ENCODE measurements around the gene MAP3K1.
"Not testable (repeated sequence)": the region's sequence is repeated elsewhere in the genome, so short reads cannot be mapped to it uniquely, and the experiment has no call there.

The MAP3K1 gene

GRCh38 chr5:56814963-56815657 is at the start of gene MAP3K1:
MAP3K1 (plus strand) TSS chr5:56815549; CDS start chr5:56815574, 25 bp downstream.
- Histone ChIP-seq H3K9ac (ENCODE audit: low read depth, low read length) (peak within 1 kb of the TSS; percentile 70; the same call in 1 of the 2 replicates), H3K4me3 (ENCODE audit: low read depth, low read length) (peak within 1 kb of the TSS; percentile 73), H3K27me3 (ENCODE audit: control insufficient read depth, insufficient read depth, low read length) (peaks cover 32% of the 10 kb centered on the region), H3K36me3 (ENCODE audit: control insufficient read depth, insufficient read depth, low read length) (no peaks in the 10 kb centered on the region), H3K9me3 (ENCODE audit: control insufficient read depth, insufficient read depth, low read length) (no peaks in the 10 kb centered on the region), H3K4me1 (ENCODE audit: control insufficient read depth, insufficient read depth, low read length) (peaks cover 24% of the 10 kb centered on the region), H3K27ac (ENCODE audit: low read depth, low read length) (peak within 1 kb of the TSS; percentile 84)

GRCh38 chr5:56766926-56767325 is 48.4 kb upstream of the MAP3K1 start:
- Histone ChIP-seq H3K27me3 (ENCODE audit: control insufficient read depth, insufficient read depth, low read length) (no peaks in the 10 kb centered on the region), H3K4me3 (ENCODE audit: low read depth, low read length) (no peak overlapping the region), H3K9me3 (ENCODE audit: control insufficient read depth, insufficient read depth, low read length) (no peaks in the 10 kb centered on the region), H3K9ac (ENCODE audit: low read depth, low read length) (no peak overlapping the region), H3K4me1 (ENCODE audit: control insufficient read depth, insufficient read depth, low read length) (no peaks in the 10 kb centered on the region), H3K27ac (ENCODE audit: low read depth, low read length) (no peak overlapping the region), H3K36me3 (ENCODE audit: control insufficient read depth, insufficient read depth, low read length) (no peaks in the 10 kb centered on the region)

- Histone ChIP-seq H3K36me3 (ENCODE audit: control insufficient read depth, insufficient read depth, low read length) (no peaks in the 10 kb centered on the region), H3K4me1 (ENCODE audit: control insufficient read depth, insufficient read depth, low read length) (no peaks in the 10 kb centered on the region), H3K9me3 (ENCODE audit: control insufficient read depth, insufficient read depth, low read length) (no peaks in the 10 kb centered on the region), H3K9ac (ENCODE audit: low read depth, low read length) (no peak overlapping the region), H3K27ac (ENCODE audit: low read depth, low read length) (no peak overlapping the region), H3K27me3 (ENCODE audit: control insufficient read depth, insufficient read depth, low read length) (no peaks in the 10 kb centered on the region), H3K4me3 (ENCODE audit: low read depth, low read length) (no peak overlapping the region)
Measured at GRCh38 chr5:56769875-56770604, 45.3 kb upstream of the MAP3K1 start.

GRCh38 chr5:56772767-56773166 is 42.6 kb upstream of the MAP3K1 start:
- Histone ChIP-seq H3K4me1 (ENCODE audit: control insufficient read depth, insufficient read depth, low read length) (no peaks in the 10 kb centered on the region), H3K36me3 (ENCODE audit: control insufficient read depth, insufficient read depth, low read length) (no peaks in the 10 kb centered on the region), H3K27ac (ENCODE audit: low read depth, low read length) (no peak overlapping the region), H3K4me3 (ENCODE audit: low read depth, low read length) (no peak overlapping the region), H3K27me3 (ENCODE audit: control insufficient read depth, insufficient read depth, low read length) (no peaks in the 10 kb centered on the region), H3K9me3 (ENCODE audit: control insufficient read depth, insufficient read depth, low read length) (no peaks in the 10 kb centered on the region), H3K9ac (ENCODE audit: low read depth, low read length) (no peak overlapping the region)

GRCh38 chr5:56774957-56775356 is 40.4 kb upstream of the MAP3K1 start:
- H3K4me3 ChIP-seq (ENCODE audit: low read depth, low read length), result no peak overlapping the region
- no peak overlapping the region for H3K9ac ChIP-seq (ENCODE audit: low read depth, low read length)
- H3K27me3 ChIP-seq (ENCODE audit: control insufficient read depth, insufficient read depth, low read length), result no peaks in the 10 kb centered on the region
- no peak overlapping the region for H3K27ac ChIP-seq (ENCODE audit: low read depth, low read length)
- H3K9me3 ChIP-seq (ENCODE audit: control insufficient read depth, insufficient read depth, low read length), result no peaks in the 10 kb centered on the region
- H3K36me3 ChIP-seq (ENCODE audit: control insufficient read depth, insufficient read depth, low read length), result no peaks in the 10 kb centered on the region
- no peaks in the 10 kb centered on the region for H3K4me1 ChIP-seq (ENCODE audit: control insufficient read depth, insufficient read depth, low read length)

GRCh38 chr5:56776212-56776846 is 39.0 kb upstream of the MAP3K1 start:
- not testable (repeated sequence) for H3K4me1 ChIP-seq (ENCODE audit: control insufficient read depth, insufficient read depth, low read length); H3K9ac ChIP-seq (ENCODE audit: low read depth, low read length); H3K9me3 ChIP-seq (ENCODE audit: control insufficient read depth, insufficient read depth, low read length); H3K27ac ChIP-seq (ENCODE audit: low read depth, low read length); H3K27me3 ChIP-seq (ENCODE audit: control insufficient read depth, insufficient read depth, low read length); H3K36me3 ChIP-seq (ENCODE audit: control insufficient read depth, insufficient read depth, low read length); H3K4me3 ChIP-seq (ENCODE audit: low read depth, low read length)

- Histone ChIP-seq H3K27me3 (ENCODE audit: control insufficient read depth, insufficient read depth, low read length) (no peaks in the 10 kb centered on the region), H3K36me3 (ENCODE audit: control insufficient read depth, insufficient read depth, low read length) (no peaks in the 10 kb centered on the region), H3K4me1 (ENCODE audit: control insufficient read depth, insufficient read depth, low read length) (0 out of 2 replicates have a peak, but pooled peaks cover 3% of the 10 kb centered on the region), H3K9me3 (ENCODE audit: control insufficient read depth, insufficient read depth, low read length) (peaks cover 3% of the 10 kb centered on the region), H3K27ac (ENCODE audit: low read depth, low read length) (no peak overlapping the region), H3K9ac (ENCODE audit: low read depth, low read length) (no peak overlapping the region), H3K4me3 (ENCODE audit: low read depth, low read length) (no peak overlapping the region)
Measured at GRCh38 chr5:56783261-56783660, 32.1 kb upstream of the MAP3K1 start.

- Histone ChIP-seq H3K4me1 (ENCODE audit: control insufficient read depth, insufficient read depth, low read length) (0 out of 2 replicates have a peak, but pooled peaks cover 3% of the 10 kb centered on the region), H3K9ac (ENCODE audit: low read depth, low read length) (no peak overlapping the region), H3K27ac (ENCODE audit: low read depth, low read length) (no peak overlapping the region)
Measured at GRCh38 chr5:56786346-56786745, 29.0 kb upstream of the MAP3K1 start.

GRCh38 chr5:56791396-56791795 is 24.0 kb upstream of the MAP3K1 start:
- no peaks in the 10 kb centered on the region for H3K36me3 ChIP-seq (ENCODE audit: control insufficient read depth, insufficient read depth, low read length)
- no peaks in the 10 kb centered on the region for H3K9me3 ChIP-seq (ENCODE audit: control insufficient read depth, insufficient read depth, low read length)
- no peak overlapping the region for H3K9ac ChIP-seq (ENCODE audit: low read depth, low read length)
- H3K4me1 ChIP-seq (ENCODE audit: control insufficient read depth, insufficient read depth, low read length), result no peaks in the 10 kb centered on the region
- H3K4me3 ChIP-seq (ENCODE audit: low read depth, low read length), result no peak overlapping the region
- no peak overlapping the region for H3K27ac ChIP-seq (ENCODE audit: low read depth, low read length)
- H3K27me3 ChIP-seq (ENCODE audit: control insufficient read depth, insufficient read depth, low read length), result no peaks in the 10 kb centered on the region

More at GRCh38 chr5:56786346-56786745, 29.0 kb upstream of the MAP3K1 start:
- no peaks in the 10 kb centered on the region for H3K27me3 ChIP-seq (ENCODE audit: control insufficient read depth, insufficient read depth, low read length)
- H3K4me3 ChIP-seq (ENCODE audit: low read depth, low read length), result no peak overlapping the region
- peaks cover 3% of the 10 kb centered on the region; the same call in 1 of the 2 replicates for H3K9me3 ChIP-seq (ENCODE audit: control insufficient read depth, insufficient read depth, low read length)
- no peaks in the 10 kb centered on the region for H3K36me3 ChIP-seq (ENCODE audit: control insufficient read depth, insufficient read depth, low read length)

- H3K27me3 ChIP-seq (ENCODE audit: control insufficient read depth, insufficient read depth, low read length), result no peaks in the 10 kb centered on the region
- H3K9me3 ChIP-seq (ENCODE audit: control insufficient read depth, insufficient read depth, low read length), result no peaks in the 10 kb centered on the region
- no peaks in the 10 kb centered on the region for H3K36me3 ChIP-seq (ENCODE audit: control insufficient read depth, insufficient read depth, low read length)
- no peak overlapping the region for H3K9ac ChIP-seq (ENCODE audit: low read depth, low read length)
- H3K27ac ChIP-seq (ENCODE audit: low read depth, low read length), result no peak overlapping the region
- H3K4me1 ChIP-seq (ENCODE audit: control insufficient read depth, insufficient read depth, low read length), result no peaks in the 10 kb centered on the region
- H3K4me3 ChIP-seq (ENCODE audit: low read depth, low read length), result no peak overlapping the region
Measured at GRCh38 chr5:56798521-56798920, 16.8 kb upstream of the MAP3K1 start.

- Histone ChIP-seq H3K4me1 (ENCODE audit: control insufficient read depth, insufficient read depth, low read length) (no peaks in the 10 kb centered on the region), H3K9ac (ENCODE audit: low read depth, low read length) (no peak overlapping the region), H3K27ac (ENCODE audit: low read depth, low read length) (no peak overlapping the region), H3K4me3 (ENCODE audit: low read depth, low read length) (no peak overlapping the region), H3K36me3 (ENCODE audit: control insufficient read depth, insufficient read depth, low read length) (no peaks in the 10 kb centered on the region), H3K9me3 (ENCODE audit: control insufficient read depth, insufficient read depth, low read length) (no peaks in the 10 kb centered on the region), H3K27me3 (ENCODE audit: control insufficient read depth, insufficient read depth, low read length) (no peaks in the 10 kb centered on the region)
Measured at GRCh38 chr5:56800186-56800585, 15.2 kb upstream of the MAP3K1 start.

Measured in HUES48 (cell line).